Kidney (tissue), 14 donors: ENCODE data around the gene GPSM1. TPM values are rescaled to one million over a fixed set of nuclear protein-coding genes. Genes with fewer than 3 reads are reported as not detected.

Experiments
- DNase-seq, 5 donors: peaks; one replicate each; pipeline ENCODE4 v3.0.0-alpha.2; 2013 to 2020
- FAIRE-seq: peaks from 2 replicates; lab custom pipeline; 2012; peaks lifted over from hg19 to GRCh38; lab: Jason Lieb, UNC
- H3K27ac ChIP-seq, 2 donors: one replicate each; pipeline ENCODE4 v1.7.0; 2013; ENCODE audit warnings: low read depth in 2 of 2, low read length in 2 of 2, inconsistent platforms in 1 of 2
- H3K27me3 ChIP-seq: one replicate; pipeline ENCODE4 v1.7.1; 2013; ENCODE audit warnings: low read length, inconsistent platforms; ENCODE audit not compliant: control insufficient read depth, insufficient read depth
- H3K36me3 ChIP-seq, 3 donors: one replicate each; pipeline versions ENCODE4 v1.7.0 to v1.7.1; 2013; ENCODE audit warnings: low read length in 3 of 3, control low read depth in 1 of 3, inconsistent platforms in 1 of 3; ENCODE audit not compliant: insufficient read depth in 3 of 3, control insufficient read depth in 2 of 3
- H3K4me1 ChIP-seq, 3 donors: one replicate each; pipeline versions ENCODE4 v1.7.0 to v1.7.1; 2013; ENCODE audit warnings: low read length in 3 of 3, inconsistent platforms in 1 of 3, low read depth in 1 of 3; ENCODE audit not compliant: control insufficient read depth in 2 of 3, insufficient read depth in 2 of 3
- H3K4me3 ChIP-seq, 3 donors: one replicate each; pipeline versions ENCODE4 v1.7.0 to v1.8.1; 2013; ENCODE audit warnings: low read length in 3 of 3, control low read depth in 1 of 3, inconsistent platforms in 1 of 3
- H3K9ac ChIP-seq, 3 donors: one replicate each; pipeline versions ENCODE4 v1.7.0 to v1.7.1; 2013; ENCODE audit warnings: low read length in 3 of 3, control low read depth in 1 of 3, inconsistent platforms in 1 of 3
- H3K9me3 ChIP-seq, 3 donors: one replicate each; pipeline versions ENCODE4 v1.7.0 to v1.7.1; 2013; ENCODE audit warnings: low read length in 3 of 3, control low read depth in 1 of 3, inconsistent platforms in 1 of 3; ENCODE audit not compliant: control insufficient read depth in 2 of 3, insufficient read depth in 1 of 3
- CTCF ChIP-seq: IDR thresholded peaks from 3 replicates; pipeline ENCODE4 v1.5.1; 2012; ENCODE audit warnings: mild to moderate bottlenecking, moderate library complexity, borderline replicate concordance; ENCODE audit not compliant: insufficient read depth; ENCODE audit errors: extremely low read depth
- intact Hi-C: fragments of 100-400 bp; cut with DNase I; formaldehyde crosslinking; loops from one replicate; pipeline ENCODE4 v1.11.1; 2022
- polyA plus RNA-seq: library from polyadenylated mRNA; stranded (reverse); fragments of 350-450 nt; fragmentation: Illumina TruSeq; extraction: RNeasy Lipid Tissue Mini Kit (QIAGEN cat#74804); gene quantifications from one replicate; pipeline ENCODE4 v1.2.3, GENCODE V29; 2014; ENCODE audit warnings: low read depth, low replicate concordance; ENCODE audit not compliant: insufficient read depth
- total RNA-seq: library from RNA; stranded (reverse); fragmentation: NEBNext Ultra II Directional; extraction: Animal tissue kit (Norgen Biotek cat#: 25700); gene quantifications from one replicate; pipeline ENCODE4 v1.2.1, GENCODE V29; 2021
- donor health status: control.
- donor health status: control.
- donor health status: control.
- donor health status: control.
- donor health status: control.
- donor health status: DM: yes; HTN: yes; CAD: no.
- donor health status: Normal renal cell carcinoma (clear cell type).

GPSM1 gene
- total and polyA plus RNA-seq, 2 donors from 2014 or later, result 11.6 to 11.9 TPM

GRCh38 chr9:136402067-136402466 lies 74.7 kb downstream of the GPSM1 start:
- Histone ChIP-seq H3K4me3 (no peak overlapping the region), H3K36me3 (peaks cover 0 to 10% (median 7%) of the 10 kb centered on the region in 3 donors), H3K9me3 (no peaks in the 10 kb centered on the region), H3K27me3 (no peaks in the 10 kb centered on the region), H3K9ac (no peak overlapping the region), H3K27ac (no peak overlapping the region), H3K4me1 (peaks cover 0 to 14% (median 4%) of the 10 kb centered on the region in 3 donors)
- no peak for TF ChIP-seq CTCF
- FAIRE-seq, result no peak
- no peak for DNase-seq
- intact Hi-C loops, result no loop called here

DNA sequence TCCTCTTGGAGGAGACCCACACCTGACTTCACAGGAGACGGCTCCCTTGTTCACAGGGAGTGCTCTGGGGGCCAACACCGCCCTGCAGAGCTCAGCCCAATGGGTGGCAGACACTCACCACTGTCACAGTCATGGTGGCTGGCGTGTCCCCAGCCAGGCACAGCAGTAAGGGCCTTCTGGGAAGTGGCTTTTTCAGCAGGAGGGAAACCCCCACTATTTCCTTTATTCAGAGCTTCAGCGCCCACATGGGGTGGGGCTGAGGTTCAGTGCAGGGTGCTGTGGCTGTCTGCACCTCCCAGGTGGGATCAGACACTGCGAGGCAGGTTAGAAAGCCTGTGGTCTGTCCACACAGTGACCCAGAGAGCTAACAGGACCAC lies 76.2 kb downstream of the GPSM1 start:
- H3K4me3 ChIP-seq, result no peak overlapping the region
- H3K27me3 ChIP-seq, result no peaks in the 10 kb centered on the region
- no peak overlapping the region for H3K27ac ChIP-seq
- no peak overlapping the region for H3K9ac ChIP-seq
- H3K9me3 ChIP-seq, result no peaks in the 10 kb centered on the region
- FAIRE-seq (no peak), DNase-seq (no peak)
- H3K36me3 ChIP-seq, result peaks cover 0 to 10% (median 8%) of the 10 kb centered on the region in 3 donors
- intact Hi-C loops, result no loop called here
- no peak for TF ChIP-seq CTCF
- H3K4me1 ChIP-seq, result peaks cover 0 to 14% (median 4%) of the 10 kb centered on the region in 3 donors

GRCh38 chr9:136403915-136404800 lies 76.8 kb downstream of the GPSM1 start:
- Histone ChIP-seq H3K27me3 (no peaks in the 10 kb centered on the region), H3K36me3 (peaks cover 0 to 10% (median 8%) of the 10 kb centered on the region in 3 donors), H3K4me3 (no peak overlapping the region), H3K9me3 (no peaks in the 10 kb centered on the region), H3K9ac (no peak overlapping the region), H3K27ac (no peak overlapping the region), H3K4me1 (peaks cover 0 to 9% (median 0%) of the 10 kb centered on the region in 3 donors)
- no peak for DNase-seq
- intact Hi-C loops, result no loop called here
- no peak for FAIRE-seq
- TF ChIP-seq CTCF, result no peak
